Tibial nerve (tissue), 4 donors: ENCODE measurements around the gene ATP8A2. TPM values are rescaled to one million over a fixed set of nuclear protein-coding genes. Genes with fewer than 3 reads are reported as not detected.

Experiments
- DNase-seq, 2 donors: peaks; one replicate each; pipeline ENCODE4 v3.0.0-alpha.2; 2019; ENCODE audit warnings: low spot score in 2 of 2
- H3K27ac ChIP-seq, 4 donors: fragments of 200-600 bp; sonication (generic) in 3 of 4; one replicate each; pipeline ENCODE4 v1.5.1; 2017 to 2019; ENCODE audit warnings: mild to moderate bottlenecking in 1 of 4
- H3K27me3 ChIP-seq, 2 donors: fragments of 200-600 bp; sonication (generic) in 1 of 2; one replicate each; pipeline versions ENCODE4 v1.5.1 to v1.6.0; 2017 to 2019
- H3K36me3 ChIP-seq, 3 donors: fragments of 200-600 bp; sonication (generic); one replicate each; pipeline ENCODE4 v1.5.1; 2018 to 2019
- H3K4me1 ChIP-seq, 4 donors: fragments of 200-600 bp; sonication (generic) in 3 of 4; one replicate each; pipeline ENCODE4 v1.5.1; 2017 to 2019
- H3K4me3 ChIP-seq, 4 donors: fragments of 200-600 bp; sonication (generic) in 3 of 4; one replicate each; pipeline ENCODE4 v1.5.1; 2017 to 2019; ENCODE audit warnings: mild to moderate bottlenecking in 1 of 4, moderate library complexity in 1 of 4
- H3K9me3 ChIP-seq, 4 donors: fragments of 200-600 bp; sonication (generic) in 3 of 4; one replicate each; pipeline ENCODE4 v1.5.1; 2017 to 2019
- CTCF ChIP-seq, 5 experiments: fragments of 200-600 bp in 3 of 5; fragments of 450-650 bp in 2 of 5; sonication (generic) in 3 of 5; IDR thresholded peaks; one replicate each; pipeline ENCODE4 v1.5.1; 2016 to 2019; ENCODE audit warnings: antibody characterized with exemption in 5 of 5, mild to moderate bottlenecking in 3 of 5, moderate library complexity in 2 of 5
- EP300 ChIP-seq, 2 donors: sonication (generic); formaldehyde crosslinking; IDR thresholded peaks; one replicate each; pipeline ENCODE4 v1.6.1; 2017; ENCODE audit warnings: antibody characterized with exemption in 2 of 2, mild to moderate bottlenecking in 1 of 2
- POLR2A ChIP-seq, 2 donors: fragments of 450-650 bp; IDR thresholded peaks; one replicate each; pipeline ENCODE4 v1.6.1; 2017; ENCODE audit warnings: antibody characterized with exemption in 2 of 2, mild to moderate bottlenecking in 2 of 2, moderate library complexity in 2 of 2
- WGBS, 2 donors: methylation state at CpG; one replicate each; pipeline ENCODE4 v1.1.5; 2018; 5-methylcytosine and 5-hydroxymethylcytosine counted together
- total RNA-seq, 4 donors: library from RNA; depleted of rRNA; stranded (reverse); fragments of >200 nt; gene quantifications; one replicate each; pipeline ENCODE4 v1.1.0, GENCODE V29; 2016

The ATP8A2 gene
- total RNA-seq, 4 donors from 2014 or later: 0.30 to 1.7 (median 0.61) TPM

- no peak overlapping the region for H3K27ac ChIP-seq
- H3K4me1 ChIP-seq: no peaks in the 10 kb centered on the region
- no peak overlapping the region for H3K4me3 ChIP-seq
- no peaks in the 10 kb centered on the region for H3K27me3 ChIP-seq
- WGBS, 2 donors: 88% methylated on average over 4 of the region's 4 CpGs
- no peak for DNase-seq
- no peaks in the 10 kb centered on the region for H3K36me3 ChIP-seq
- H3K9me3 ChIP-seq: no peaks in the 10 kb centered on the region
- no peak for TF ChIP-seq CTCF (IDR thresholded peaks at IDR 0.05)
- TF ChIP-seq POLR2A (IDR thresholded peaks at IDR 0.05): no peak
- no peak for TF ChIP-seq EP300 (IDR thresholded peaks at IDR 0.05)
Observed at GRCh38 chr13:25933520-25933919, 561.7 kb downstream of the ATP8A2 start.

GRCh38 chr13:25934127-25934526 lies 562.4 kb downstream of the ATP8A2 start:
- Histone ChIP-seq H3K27ac (no peak overlapping the region), H3K9me3 (no peaks in the 10 kb centered on the region), H3K36me3 (no peaks in the 10 kb centered on the region), H3K4me1 (no peaks in the 10 kb centered on the region), H3K27me3 (no peaks in the 10 kb centered on the region), H3K4me3 (no peak overlapping the region)
- DNase-seq: no peak
- 87 to 92% methylated on average over 6 of the region's 6 CpGs for WGBS, 2 donors
- TF ChIP-seq CTCF (IDR thresholded peaks at IDR 0.05) (no peak), EP300 (IDR thresholded peaks at IDR 0.05) (no peak), POLR2A (IDR thresholded peaks at IDR 0.05) (no peak)

GRCh38 chr13:25939961-25940687 lies 568.4 kb downstream of the ATP8A2 start:
- 80 to 82% methylated on average over 24 of the region's 24 CpGs for WGBS, 2 donors
- TF ChIP-seq EP300 (IDR thresholded peaks at IDR 0.05) (no peak), CTCF (IDR thresholded peaks at IDR 0.05) (no peak), POLR2A (IDR thresholded peaks at IDR 0.05) (no peak)
- Histone ChIP-seq H3K4me3 (no peak overlapping the region), H3K36me3 (no peaks in the 10 kb centered on the region), H3K27ac (no peak overlapping the region), H3K27me3 (no peaks in the 10 kb centered on the region), H3K4me1 (no peaks in the 10 kb centered on the region), H3K9me3 (no peaks in the 10 kb centered on the region)
- DNase-seq: no peak

- no peaks in the 10 kb centered on the region for H3K36me3 ChIP-seq
- no peak overlapping the region for H3K4me3 ChIP-seq
- no peaks in the 10 kb centered on the region for H3K27me3 ChIP-seq
- no peaks in the 10 kb centered on the region for H3K4me1 ChIP-seq
- WGBS, 2 donors: 47 to 58% methylated on average over 4 to 5 of the region's 5 CpGs
- H3K27ac ChIP-seq: no peak overlapping the region
- TF ChIP-seq CTCF (IDR thresholded peaks at IDR 0.05) (no peak), EP300 (IDR thresholded peaks at IDR 0.05) (no peak), POLR2A (IDR thresholded peaks at IDR 0.05) (no peak)
- H3K9me3 ChIP-seq: no peaks in the 10 kb centered on the region
- no peak for DNase-seq
Observed at GRCh38 chr13:25943081-25943480, 571.3 kb downstream of the ATP8A2 start.

GRCh38 chr13:25943658-25944057 lies 571.9 kb downstream of the ATP8A2 start:
- WGBS, 2 donors: 90 to 92% methylated on average over 6 of the region's 6 CpGs
- DNase-seq: no peak

More at GRCh38 chr13:25943658-25944057, 571.9 kb downstream of the ATP8A2 start:
- no peak overlapping the region for H3K4me3 ChIP-seq
- TF ChIP-seq CTCF (IDR thresholded peaks at IDR 0.05) (no peak), POLR2A (IDR thresholded peaks at IDR 0.05) (no peak), EP300 (IDR thresholded peaks at IDR 0.05) (no peak)
- H3K9me3 ChIP-seq: no peaks in the 10 kb centered on the region
- no peaks in the 10 kb centered on the region for H3K27me3 ChIP-seq
- H3K36me3 ChIP-seq: no peaks in the 10 kb centered on the region
- no peak overlapping the region for H3K27ac ChIP-seq
- no peaks in the 10 kb centered on the region for H3K4me1 ChIP-seq
